DMS53 treated with DMSO at 0.1 percent for 48 hours (cell line): ENCODE results near the gene IGSF11.
"Not testable (repeated sequence)": the region's sequence is repeated elsewhere in the genome, so short reads cannot be mapped to it uniquely, and the experiment has no call there.

ENCODE experiments used
- DNase-seq: peaks from one replicate; lab custom pipeline; 2025; ENCODE audit not compliant: unreplicated experiment; lab: John Stamatoyannopoulos, UW

Gene IGSF11

DNA sequence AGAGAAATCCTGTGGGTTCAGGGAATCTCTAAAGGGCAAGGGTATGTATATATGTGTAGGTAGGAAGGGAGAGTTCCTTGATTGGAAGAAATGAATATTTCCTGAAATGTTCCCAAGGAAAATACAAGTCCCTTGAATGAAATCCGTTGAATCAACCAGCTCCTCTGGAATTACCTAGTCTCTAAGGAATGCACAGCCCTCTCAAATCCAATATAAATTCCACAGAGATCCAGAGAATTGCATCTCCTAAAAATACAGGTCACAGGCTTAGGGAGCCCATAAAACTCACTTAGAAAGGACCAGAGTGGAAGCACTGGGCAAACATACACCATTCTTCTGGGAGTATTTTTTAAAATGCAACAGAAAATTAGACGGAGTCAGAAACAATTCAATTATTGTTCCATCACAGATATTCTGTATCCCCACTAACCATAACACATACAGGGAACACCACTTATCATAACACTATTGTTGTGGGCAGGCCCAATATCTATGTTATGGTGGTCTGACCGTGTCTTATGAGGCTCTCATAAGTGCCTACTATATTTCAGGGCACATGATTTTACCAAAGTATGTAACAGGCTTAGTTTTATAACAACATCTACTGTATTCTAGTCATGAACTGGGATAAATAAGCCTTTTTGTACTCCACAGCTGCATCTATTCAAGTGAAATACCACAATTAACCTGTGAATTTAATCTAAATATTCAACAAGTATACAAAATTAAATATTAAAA lies 43.7 kb downstream of the IGSF11 start:
- no peak for DNase-seq

DNA sequence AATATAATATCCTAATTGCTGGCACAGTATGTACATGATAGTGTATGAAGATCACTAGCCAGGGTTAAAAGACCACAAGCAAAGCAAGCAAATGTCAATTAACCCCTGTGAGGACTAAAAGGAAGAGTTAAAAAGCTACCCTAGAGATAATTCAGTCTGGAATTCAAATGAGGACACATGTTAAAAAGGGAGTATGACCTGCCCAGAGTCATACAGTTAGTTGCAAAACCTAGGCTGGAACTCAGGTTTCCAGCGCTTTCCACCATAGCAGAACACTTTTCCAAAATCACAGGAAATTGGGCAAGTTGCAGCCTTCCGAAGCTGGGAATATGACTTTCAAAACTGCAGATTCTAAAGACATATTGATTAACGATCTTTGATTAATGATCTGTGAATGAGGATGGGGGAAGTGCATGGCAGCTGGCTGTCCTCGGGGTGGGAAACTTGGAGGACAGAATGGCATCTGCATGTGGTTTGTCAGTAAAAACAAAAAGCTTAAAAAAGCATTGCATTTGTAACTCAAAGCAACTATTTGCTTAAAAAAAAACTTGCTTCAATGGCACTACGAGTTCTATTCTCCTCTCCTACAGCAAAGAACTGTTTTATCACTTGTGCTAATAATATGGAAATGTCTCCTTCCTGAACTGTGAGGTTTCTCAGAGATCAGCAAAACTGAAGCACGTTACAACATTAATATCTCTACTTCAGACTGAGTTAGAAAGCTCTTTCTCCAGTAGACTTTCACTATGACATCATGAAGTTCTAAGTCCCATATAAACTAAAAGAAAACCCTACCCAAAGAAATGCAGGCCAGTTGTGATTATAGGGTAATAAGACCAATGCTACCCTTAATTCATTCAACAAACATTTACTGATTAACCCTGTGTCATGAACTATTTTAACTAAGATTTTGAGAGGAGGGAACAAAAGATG lies 46.2 kb downstream of the IGSF11 start:
- DNase-seq, result no peak

- DNase-seq, result no peak
Measured at GRCh38 chr3:118987477-118987876, 47.2 kb downstream of the IGSF11 start.

DNA sequence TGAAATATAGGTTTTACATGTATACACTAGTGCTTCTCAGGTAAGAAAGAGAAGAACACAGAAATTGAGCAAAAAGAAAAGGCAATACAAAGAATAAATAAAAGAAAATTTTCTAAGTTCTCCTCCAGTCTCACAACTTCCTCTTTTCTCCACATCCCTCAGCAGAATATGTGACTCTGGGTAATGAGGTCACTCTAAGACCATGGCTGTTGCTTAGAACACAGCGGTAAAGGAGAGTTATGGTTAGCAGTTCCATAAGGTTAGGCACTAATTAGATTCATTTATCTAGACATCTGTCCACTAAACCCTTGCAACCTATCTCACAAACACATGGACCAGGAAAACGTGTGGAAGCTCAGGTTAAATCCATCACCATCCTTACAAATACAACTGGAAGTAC lies 47.9 kb downstream of the IGSF11 start:
- no peak for DNase-seq

DNA sequence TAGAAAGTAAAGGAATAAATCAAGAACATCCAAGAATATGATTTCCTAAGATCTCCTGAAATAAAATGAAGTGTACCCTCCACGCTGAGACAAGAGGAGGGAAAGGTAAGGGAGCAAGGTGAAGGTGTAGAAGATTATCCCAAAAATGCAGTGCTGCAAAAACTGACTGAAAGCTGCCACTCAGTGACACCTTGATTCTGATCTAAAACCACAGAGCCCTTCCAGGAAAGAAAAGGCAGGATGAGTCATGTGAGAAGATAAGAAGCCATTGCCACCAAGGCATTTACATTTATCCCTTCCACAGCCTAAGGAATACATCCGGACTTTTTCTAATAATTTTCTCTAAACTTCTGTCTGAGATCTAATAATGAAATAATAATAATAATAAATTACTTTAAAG lies 49.9 kb downstream of the IGSF11 start:
- no peak for DNase-seq

GRCh38 chr3:118981494-118982134 lies 53.0 kb downstream of the IGSF11 start:
- DNase-seq, result no peak

GRCh38 chr3:118980832-118981231 lies 53.8 kb downstream of the IGSF11 start:
- no peak for DNase-seq

- no peak for DNase-seq
Measured at GRCh38 chr3:118978393-118978758, 56.3 kb downstream of the IGSF11 start.

DNA sequence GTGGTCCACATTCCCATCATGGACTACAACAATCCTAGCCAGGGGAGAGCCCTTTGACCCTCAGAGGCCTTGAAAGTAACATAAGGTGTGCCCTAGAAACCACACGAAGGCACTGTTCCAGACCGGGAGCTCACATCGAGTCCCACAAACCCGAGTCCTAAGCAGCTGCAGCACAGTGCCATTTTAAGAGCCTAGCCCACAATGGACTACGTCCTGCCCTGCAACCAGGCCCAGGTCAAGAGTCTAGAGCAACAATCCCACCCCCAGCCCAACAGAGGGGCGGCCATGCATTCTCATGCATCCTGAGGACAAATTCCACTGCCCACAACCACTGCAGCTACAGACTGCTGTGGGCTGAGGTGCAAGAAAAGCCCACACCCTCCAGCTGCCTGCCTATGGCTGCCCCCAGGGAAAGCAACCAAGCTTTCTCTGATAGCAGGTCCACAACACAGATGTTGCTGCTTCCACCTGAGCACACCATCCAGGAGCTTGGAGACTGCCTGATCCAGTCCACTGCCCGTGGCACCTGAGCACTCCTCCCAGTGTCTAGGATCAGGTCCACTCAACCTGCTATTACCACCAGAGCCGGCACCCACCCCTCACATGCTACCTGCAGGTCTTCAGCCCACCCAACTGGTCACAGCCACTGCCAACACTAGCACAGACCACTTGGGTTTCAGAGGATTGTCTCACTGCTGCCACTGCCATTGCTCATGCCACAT lies 56.8 kb downstream of the IGSF11 start:
- no peak for DNase-seq

DNA sequence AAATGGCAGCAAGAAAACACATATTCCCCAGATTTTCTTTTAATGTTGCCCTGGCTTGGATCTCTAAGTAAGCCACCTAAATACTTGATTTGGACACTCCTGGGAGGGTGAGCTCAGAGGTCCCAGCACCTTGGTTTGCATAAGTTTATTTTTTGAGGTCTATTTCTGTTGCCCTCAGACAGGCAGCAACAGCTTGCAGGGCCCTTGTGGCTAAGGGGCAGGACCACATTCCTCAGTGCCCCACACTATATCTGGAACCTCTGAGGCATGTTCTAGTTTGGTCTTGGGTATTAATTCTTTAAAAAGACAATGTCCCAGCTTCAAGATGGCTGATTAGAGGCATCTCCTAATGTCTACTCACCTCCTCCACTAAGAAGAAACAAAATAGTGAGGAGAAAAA lies 57.5 kb downstream of the IGSF11 start:
- DNase-seq, result no peak

- not testable (repeated sequence) for DNase-seq
Measured at GRCh38 chr3:118975476-118975875, 59.2 kb downstream of the IGSF11 start.

DNA sequence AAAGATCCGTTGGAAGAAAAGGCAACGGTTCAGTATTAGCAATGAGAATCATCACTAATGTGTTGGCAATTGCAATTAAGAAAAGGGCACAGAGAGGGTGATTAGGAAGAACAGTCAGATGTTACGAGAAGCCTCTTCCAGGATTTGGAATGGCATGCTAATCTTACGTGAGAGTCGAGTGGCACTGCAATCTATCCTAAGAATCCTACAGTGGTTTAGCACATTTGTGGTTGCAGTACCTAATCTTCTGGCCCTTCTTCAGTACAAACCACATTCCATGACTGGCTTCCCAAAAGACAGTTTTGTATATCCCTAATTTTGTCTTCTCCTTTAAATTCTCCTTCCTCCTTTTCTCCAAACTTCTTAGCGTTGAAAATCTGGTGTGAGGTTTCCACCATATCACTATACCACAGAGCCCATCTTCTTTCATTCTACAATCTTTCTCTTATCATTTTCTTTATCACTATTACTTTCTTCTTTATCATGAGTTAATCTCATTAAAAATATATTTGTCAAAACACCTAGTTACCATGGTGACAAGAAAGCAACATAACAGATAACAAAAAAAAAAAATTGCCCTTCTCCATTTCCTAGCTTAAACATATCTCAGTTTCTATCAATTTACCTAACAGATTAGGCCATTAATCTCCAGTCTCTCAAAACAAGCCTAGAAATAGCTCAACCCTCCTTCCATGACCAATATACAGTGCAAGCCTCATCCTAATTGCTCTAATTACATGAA lies 60.1 kb downstream of the IGSF11 start:
- DNase-seq, result no peak

GRCh38 chr3:118973050-118973449 lies 61.6 kb downstream of the IGSF11 start:
- no peak for DNase-seq

GRCh38 chr3:118970819-118971218 lies 63.8 kb downstream of the IGSF11 start:
- DNase-seq, result no peak

DNA sequence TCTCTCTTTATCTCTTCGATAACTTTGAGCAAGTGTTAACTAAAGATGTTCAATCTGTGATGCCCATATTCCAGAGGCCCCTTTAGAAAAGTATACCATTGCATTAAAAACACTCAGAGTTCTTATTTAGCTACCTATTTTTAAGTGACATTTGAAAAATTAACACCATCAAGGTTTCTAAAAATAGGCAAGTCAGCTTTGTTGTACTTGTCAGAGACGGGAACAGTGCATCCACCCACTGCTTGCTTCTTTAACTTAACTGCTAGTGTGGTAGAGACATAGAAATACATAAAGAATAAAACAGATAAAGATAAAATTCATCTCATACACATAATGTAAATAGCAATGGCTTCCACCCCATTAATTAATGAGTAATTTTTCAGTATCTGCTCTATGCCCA lies 66.0 kb downstream of the IGSF11 start:
- no peak for DNase-seq

DNA sequence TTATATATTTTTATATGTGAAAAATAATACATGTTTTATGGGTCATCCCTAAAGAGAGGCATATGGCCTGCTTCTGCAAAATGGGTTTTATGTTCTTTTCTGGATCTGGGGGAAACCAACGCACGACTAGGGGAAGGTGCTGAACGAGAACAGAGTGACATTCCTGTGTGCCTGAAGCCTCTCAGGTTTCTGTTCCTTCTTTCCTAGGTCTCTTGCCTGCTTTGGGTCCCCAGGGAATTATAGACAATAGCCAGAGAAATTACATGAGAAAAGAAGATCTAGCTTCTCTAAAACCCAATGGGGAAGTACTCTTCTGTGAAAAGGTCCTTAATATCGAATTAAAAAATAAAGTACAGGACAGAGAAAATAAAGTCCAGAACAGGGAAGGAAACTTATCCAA lies 66.5 kb downstream of the IGSF11 start:
- DNase-seq, result no peak

DNA sequence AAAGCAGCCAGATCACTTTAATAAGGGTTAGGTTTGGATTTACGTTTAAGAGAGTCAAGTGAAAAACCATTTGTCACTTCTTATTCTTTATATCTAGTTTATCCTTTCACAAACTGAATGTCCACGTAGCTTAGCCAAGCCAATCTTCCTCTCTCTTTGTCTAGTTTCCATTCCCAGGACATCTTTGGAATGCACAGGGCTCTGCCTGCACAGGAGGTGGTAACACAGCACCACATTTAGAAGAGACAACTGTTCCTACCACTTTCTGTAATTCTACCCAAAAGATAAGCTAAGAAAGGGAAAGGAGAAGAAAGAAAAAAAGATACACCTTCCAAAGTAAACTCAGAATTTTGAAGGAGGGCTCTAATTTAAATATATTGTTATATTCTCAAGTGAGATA lies 67.9 kb downstream of the IGSF11 start:
- no peak for DNase-seq

GRCh38 chr3:118963711-118964110 lies 70.9 kb downstream of the IGSF11 start:
- DNase-seq, result no peak

GRCh38 chr3:118960876-118961450 lies 73.7 kb downstream of the IGSF11 start:
- DNase-seq, result peak; percentile 31

DNA sequence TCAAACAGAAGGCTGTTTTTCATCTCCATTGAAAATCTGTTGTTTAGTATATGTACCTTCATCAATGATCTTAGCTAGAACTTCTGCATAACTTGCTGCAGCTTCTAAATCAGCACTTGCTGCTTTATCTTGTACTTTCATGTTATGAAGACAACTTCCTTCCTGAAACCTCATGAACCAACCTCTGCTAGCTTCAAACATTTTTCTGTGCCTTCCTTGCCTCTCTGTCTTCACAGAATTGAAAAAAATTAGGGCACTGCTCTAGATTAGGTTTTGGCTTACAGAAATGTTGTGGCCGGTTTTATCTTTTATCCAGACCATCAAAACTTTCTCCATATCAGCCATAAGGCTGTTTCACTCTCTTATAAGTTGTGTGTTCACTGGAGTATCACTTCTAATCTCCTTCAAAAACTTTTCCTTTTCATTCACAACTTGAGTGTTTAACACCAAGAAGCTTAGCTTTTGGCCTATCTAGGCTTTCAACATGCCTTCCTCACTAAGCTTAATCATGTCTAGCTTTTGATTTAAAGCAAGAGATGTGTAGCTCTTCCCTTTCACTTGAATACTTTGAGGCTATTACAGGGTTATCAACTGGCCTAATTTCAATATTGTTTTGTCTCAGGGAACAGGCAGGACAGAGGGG lies 78.6 kb downstream of the IGSF11 start:
- no peak for DNase-seq
